ENCODE measurements around the gene CLBA1. TPM values are rescaled to one million over a fixed set of nuclear protein-coding genes. Genes with fewer than 3 reads are reported as not detected.

The CLBA1 gene
- total RNA-seq, 2 experiments from 2014 or later = 0.82 to 1.2 TPM

DNA sequence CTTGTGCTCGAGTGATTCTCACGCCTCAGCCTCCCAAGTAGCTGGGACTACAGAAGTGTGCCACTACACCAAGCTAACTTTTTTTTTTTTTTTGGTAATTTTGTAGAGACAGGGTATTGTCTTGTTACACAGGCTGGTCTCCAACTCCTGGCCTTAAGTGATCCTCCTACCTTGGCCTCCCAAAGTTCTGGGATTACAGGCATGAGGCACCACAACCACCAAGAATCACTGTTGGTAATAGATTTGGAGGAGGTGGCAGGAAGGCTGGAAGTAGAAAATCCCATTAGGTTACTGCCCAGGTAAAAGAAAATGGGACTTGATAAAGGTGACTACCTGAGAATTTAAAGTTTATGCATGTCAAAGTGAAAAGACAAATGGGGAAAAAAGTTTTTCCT is 36.7 kb downstream of the CLBA1 start:
- POLR2A ChIA-PET = no interaction called here
- Histone ChIP-seq H3K4me2 (ENCODE audit: low read length) (peak overlapping the region; percentile 93), H2AFZ (ENCODE audit: low read length) (peak overlapping the region; percentile 90; the same call in 1 of the 2 replicates), H3K27ac (ENCODE audit: low read depth, low read length, poor library complexity, severe bottlenecking) (peak overlapping the region; percentile 79), H4K20me1 (ENCODE audit: insufficient read depth, low read length) (peaks cover 26% of the 10 kb centered on the region), H3K9me2 (ENCODE audit: insufficient read depth, low read length) (no peaks in the 10 kb centered on the region), H3K4me3 (ENCODE audit: low read depth, low read length, poor library complexity, severe bottlenecking) (peak overlapping the region; percentile 85), H3K9me3 (ENCODE audit: low read length) (no peaks in the 10 kb centered on the region), H3K79me2 (ENCODE audit: insufficient read depth, low read depth, low read length) (peaks cover 50% of the 10 kb centered on the region), H3K36me3 (ENCODE audit: insufficient read depth, low read length) (peaks cover 34% of the 10 kb centered on the region), H3K4me1 (ENCODE audit: insufficient read depth, low read length, poor library complexity, severe bottlenecking) (peaks cover 48% of the 10 kb centered on the region)
- intact Hi-C loops (cut with micrococcal nuclease; ENCODE audit: unreplicated experiment) = loop anchor here (10.0 kb wide), 1 partner anchor 267 kb away; the partner anchor contains the start of gene SIVA1
- BruUV-seq (replicated peaks) = no TSS peak
- DNase-seq (ENCODE audit: low spot score) = no peak
- CTCF ChIA-PET (ENCODE audit: unreplicated experiment) = no interaction called here
- TF ChIP-seq EZH2phosphoT487 (IDR thresholded peaks at IDR 0.05; ENCODE audit: borderline replicate concordance, low read depth, low read length) = no peak
- TF ChIP-seq, protein P1, sequence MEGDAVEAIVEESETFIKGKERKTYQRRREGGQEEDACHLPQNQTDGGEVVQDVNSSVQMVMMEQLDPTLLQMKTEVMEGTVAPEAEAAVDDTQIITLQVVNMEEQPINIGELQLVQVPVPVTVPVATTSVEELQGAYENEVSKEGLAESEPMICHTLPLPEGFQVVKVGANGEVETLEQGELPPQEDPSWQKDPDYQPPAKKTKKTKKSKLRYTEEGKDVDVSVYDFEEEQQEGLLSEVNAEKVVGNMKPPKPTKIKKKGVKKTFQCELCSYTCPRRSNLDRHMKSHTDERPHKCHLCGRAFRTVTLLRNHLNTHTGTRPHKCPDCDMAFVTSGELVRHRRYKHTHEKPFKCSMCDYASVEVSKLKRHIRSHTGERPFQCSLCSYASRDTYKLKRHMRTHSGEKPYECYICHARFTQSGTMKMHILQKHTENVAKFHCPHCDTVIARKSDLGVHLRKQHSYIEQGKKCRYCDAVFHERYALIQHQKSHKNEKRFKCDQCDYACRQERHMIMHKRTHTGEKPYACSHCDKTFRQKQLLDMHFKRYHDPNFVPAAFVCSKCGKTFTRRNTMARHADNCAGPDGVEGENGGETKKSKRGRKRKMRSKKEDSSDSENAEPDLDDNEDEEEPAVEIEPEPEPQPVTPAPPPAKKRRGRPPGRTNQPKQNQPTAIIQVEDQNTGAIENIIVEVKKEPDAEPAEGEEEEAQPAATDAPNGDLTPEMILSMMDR (conservative IDR thresholded peaks at IDR 0.05; ENCODE audit: low read length) = no peak

DNA sequence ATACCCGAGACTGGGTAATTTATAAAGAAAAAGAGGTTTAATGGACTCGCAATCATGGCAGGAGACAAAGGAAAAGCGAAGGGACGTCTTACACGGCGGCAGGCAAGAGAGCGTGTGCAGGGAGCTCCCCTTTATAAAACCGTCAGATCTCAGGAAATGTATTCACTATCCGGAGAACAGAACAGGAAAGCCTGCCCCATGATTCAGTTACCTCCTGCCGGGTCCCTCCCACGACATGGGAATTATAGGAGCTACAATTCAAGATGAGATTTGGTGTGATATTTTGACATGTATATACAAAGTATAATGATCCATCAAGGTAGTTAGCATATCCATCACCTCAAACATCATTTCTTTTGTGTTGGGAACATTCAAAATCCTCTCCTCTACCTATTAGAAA is 37.6 kb downstream of the CLBA1 start:
- Histone ChIP-seq H3K27ac (ENCODE audit: low read depth, low read length, poor library complexity, severe bottlenecking) (no peak overlapping the region), H3K36me3 (ENCODE audit: insufficient read depth, low read length) (peaks cover 26% of the 10 kb centered on the region), H3K79me2 (ENCODE audit: insufficient read depth, low read depth, low read length) (peaks cover 42% of the 10 kb centered on the region), H3K9me3 (ENCODE audit: low read length) (no peaks in the 10 kb centered on the region), H3K9me2 (ENCODE audit: insufficient read depth, low read length) (no peaks in the 10 kb centered on the region), H3K4me2 (ENCODE audit: low read length) (no peak overlapping the region), H3K4me3 (ENCODE audit: low read depth, low read length, poor library complexity, severe bottlenecking) (no peak overlapping the region), H2AFZ (ENCODE audit: low read length) (no peak overlapping the region), H4K20me1 (ENCODE audit: insufficient read depth, low read length) (peaks cover 20% of the 10 kb centered on the region), H3K4me1 (ENCODE audit: insufficient read depth, low read length, poor library complexity, severe bottlenecking) (peaks cover 45% of the 10 kb centered on the region)
- no peak for DNase-seq (ENCODE audit: low spot score)
- ChIA-PET POLR2A (no interaction called here), CTCF (ENCODE audit: unreplicated experiment) (no interaction called here)
- no TSS peak for BruUV-seq (replicated peaks)
- TF ChIP-seq EZH2phosphoT487 (IDR thresholded peaks at IDR 0.05; ENCODE audit: borderline replicate concordance, low read depth, low read length) = no peak
- TF ChIP-seq, protein P1 (conservative IDR thresholded peaks at IDR 0.05; ENCODE audit: low read length) = no peak
- intact Hi-C loops (cut with micrococcal nuclease; ENCODE audit: unreplicated experiment) = loop anchor here (10.0 kb wide), 1 partner anchor 268 kb away; the partner anchor contains the start of gene SIVA1

- H3K9me2 ChIP-seq (ENCODE audit: insufficient read depth, low read length) = no peaks in the 10 kb centered on the region
- ChIA-PET CTCF (ENCODE audit: unreplicated experiment) (no interaction called here), POLR2A (interaction anchor here (0.9 kb wide), 1 partner anchor 10 kb away, joined by 3 read pairs; no protein-coding TSS in a partner anchor)
- H3K79me2 ChIP-seq (ENCODE audit: insufficient read depth, low read depth, low read length) = peaks cover 34% of the 10 kb centered on the region
- H3K4me3 ChIP-seq (ENCODE audit: low read depth, low read length, poor library complexity, severe bottlenecking) = no peak overlapping the region
- intact Hi-C loops (cut with micrococcal nuclease; ENCODE audit: unreplicated experiment) = loop anchor here (10.0 kb wide), 1 partner anchor 269 kb away; the partner anchor contains the start of gene SIVA1
- H3K27ac ChIP-seq (ENCODE audit: low read depth, low read length, poor library complexity, severe bottlenecking) = no peak overlapping the region
- DNase-seq (ENCODE audit: low spot score) = no peak
- BruUV-seq (replicated peaks) = no TSS peak
- peaks cover 13% of the 10 kb centered on the region for H4K20me1 ChIP-seq (ENCODE audit: insufficient read depth, low read length)
- peaks cover 18% of the 10 kb centered on the region for H3K36me3 ChIP-seq (ENCODE audit: insufficient read depth, low read length)
- TF ChIP-seq, protein P1 (conservative IDR thresholded peaks at IDR 0.05; ENCODE audit: low read length) = no peak
- TF ChIP-seq EZH2phosphoT487 (IDR thresholded peaks at IDR 0.05; ENCODE audit: borderline replicate concordance, low read depth, low read length) = no peak
- no peak overlapping the region for H2AFZ ChIP-seq (ENCODE audit: low read length)
- peaks cover 37% of the 10 kb centered on the region for H3K4me1 ChIP-seq (ENCODE audit: insufficient read depth, low read length, poor library complexity, severe bottlenecking)
- H3K4me2 ChIP-seq (ENCODE audit: low read length) = no peak overlapping the region
- no peaks in the 10 kb centered on the region for H3K9me3 ChIP-seq (ENCODE audit: low read length)
Measured at GRCh38 chr14:105023791-105024480, 38.3 kb downstream of the CLBA1 start.
